ENCODE results near the gene ABCB9.
"Not testable (repeated sequence)": the region's sequence is repeated elsewhere in the genome, so short reads cannot be mapped to it uniquely, and the experiment has no call there.

Gene ABCB9

GRCh38 chr12:122895704-122896636 lies 70.3 kb downstream of the ABCB9 start, which contains the start of gene VPS37B:
Gene VPS37B, minus strand, starts transcription at chr12:122896124. Its CDS starts 62 bp downstream, at chr12:122896062.
- peak; percentile 69 to 83 for DNase-seq (ENCODE audit: low read depth in 1 of 2, low spot score in 1 of 2)

DNA sequence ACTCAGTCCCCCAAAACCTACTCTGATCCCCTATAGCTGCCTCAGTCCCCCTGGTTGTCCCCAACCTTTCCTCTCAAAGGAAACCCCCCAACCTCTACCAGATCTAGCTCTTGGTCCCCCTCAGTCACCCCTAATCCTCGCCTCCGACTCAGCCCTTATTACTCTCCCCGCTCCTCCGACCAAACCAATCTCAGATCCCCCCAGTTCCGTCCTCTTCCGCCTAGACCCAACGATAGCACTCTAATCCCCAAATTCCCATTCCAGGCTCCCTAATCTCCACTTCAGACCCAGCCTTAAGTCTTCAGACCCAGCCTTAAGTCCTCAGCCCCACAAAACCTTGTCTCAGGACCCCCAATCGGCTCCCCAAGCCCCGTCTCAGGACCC lies 71.0 kb downstream of the ABCB9 start:
- no peak for DNase-seq (ENCODE audit: low read depth in 1 of 2, low spot score in 1 of 2)

GRCh38 chr12:122894193-122895121 lies 71.8 kb downstream of the ABCB9 start:
- no peak for DNase-seq (ENCODE audit: low read depth in 1 of 2, low spot score in 1 of 2)

- DNase-seq (ENCODE audit: low read depth in 1 of 2, low spot score in 1 of 2), result no peak
Observed at GRCh38 chr12:122893208-122894153, 72.8 kb downstream of the ABCB9 start.

DNA sequence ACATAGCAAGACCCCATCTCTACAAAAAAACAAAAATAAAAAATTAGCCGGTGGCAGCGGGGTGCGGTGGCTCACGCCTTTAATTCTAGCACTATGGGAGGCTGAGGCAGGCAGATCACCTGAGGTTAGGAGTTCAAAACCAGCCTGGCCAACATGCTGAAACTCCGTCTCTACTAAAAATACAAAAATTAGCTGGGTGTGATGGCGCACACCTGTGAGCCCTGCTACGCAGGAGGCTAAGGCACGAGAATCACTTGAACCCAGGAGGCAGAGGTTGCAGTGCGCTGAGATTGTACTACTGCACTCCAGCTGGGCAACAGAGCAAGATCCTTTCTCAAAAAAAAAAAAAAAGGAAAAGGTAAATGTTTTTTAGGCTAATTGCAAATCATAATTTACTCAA lies 73.5 kb downstream of the ABCB9 start:
- not testable (repeated sequence) for DNase-seq (ENCODE audit: low read depth in 1 of 2, low spot score in 1 of 2)

DNA sequence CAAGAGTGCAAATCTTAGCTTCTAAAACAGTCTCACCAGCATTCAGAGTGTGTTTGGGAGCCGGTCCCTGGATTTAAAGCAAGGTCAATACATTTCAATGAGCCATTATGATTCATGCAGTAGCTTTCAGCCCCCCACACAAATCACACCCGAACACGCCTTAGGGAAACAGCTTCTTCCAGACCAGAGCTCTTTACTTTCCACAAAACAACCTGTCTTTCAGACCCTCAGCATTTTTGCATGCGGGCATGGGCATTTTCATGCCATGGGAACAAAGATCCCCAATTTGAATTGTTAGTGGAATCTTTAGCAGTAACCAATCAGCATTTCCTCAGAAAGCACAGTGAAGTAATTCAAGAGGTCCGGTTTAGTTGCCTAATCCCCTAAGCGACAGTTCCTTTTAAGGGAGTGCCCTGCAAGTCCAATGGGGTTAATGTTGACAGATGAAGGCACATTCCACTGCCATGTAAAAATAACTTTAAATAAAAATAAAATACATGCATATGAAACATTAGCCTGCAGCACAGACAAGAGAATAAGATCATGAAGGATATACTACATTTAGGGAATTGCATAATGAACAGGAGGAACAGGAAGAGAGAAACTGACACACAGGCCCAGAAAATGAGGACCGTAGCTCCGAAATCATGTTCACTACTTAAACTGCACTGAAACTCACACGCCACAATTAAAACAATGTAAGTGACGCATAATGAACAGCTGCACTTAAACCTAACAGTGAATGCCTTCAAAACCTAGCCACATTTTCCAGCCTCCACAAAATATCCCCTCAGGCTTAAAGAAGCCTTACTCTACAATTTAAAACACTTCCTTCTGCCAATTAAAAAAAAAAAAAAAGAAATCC lies 74.4 kb downstream of the ABCB9 start:
- DNase-seq (ENCODE audit: low read depth in 1 of 2, low spot score in 1 of 2), result no peak

DNA sequence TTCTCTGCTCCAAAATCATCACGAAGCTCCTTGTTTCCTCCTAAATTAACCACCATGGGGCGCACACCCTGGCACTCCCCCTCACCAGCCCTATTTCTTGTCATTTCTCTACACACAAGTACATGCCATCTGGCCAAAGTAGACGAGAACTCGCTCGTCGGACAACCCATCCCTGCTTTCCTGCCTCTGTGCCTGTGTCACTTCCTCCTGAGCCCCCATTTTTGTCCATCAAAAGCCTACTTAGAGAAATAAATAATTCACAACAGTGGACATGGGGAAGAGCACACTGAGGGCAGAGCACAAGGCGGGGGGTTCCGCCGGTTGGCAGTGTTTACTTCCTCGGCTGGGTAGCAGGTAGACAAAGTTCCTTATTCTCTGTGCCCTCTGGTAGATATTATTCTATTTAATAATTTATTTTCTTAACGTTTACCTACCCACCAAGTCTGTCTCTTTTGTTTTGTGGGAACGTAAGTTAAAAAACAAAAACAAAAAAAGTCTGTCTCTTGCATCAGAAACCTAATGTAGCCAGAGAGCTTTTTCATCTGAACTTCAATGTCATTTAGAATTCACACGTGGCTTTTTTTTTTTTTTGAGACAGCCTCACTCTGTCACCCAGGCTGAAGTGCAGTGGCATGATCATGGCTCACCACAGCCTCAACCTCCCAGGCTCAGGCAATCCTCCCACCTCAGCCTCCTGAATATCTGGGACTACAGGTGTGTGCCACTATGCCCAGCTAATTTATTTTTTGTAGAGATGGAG lies 76.3 kb downstream of the ABCB9 start:
- DNase-seq (ENCODE audit: low read depth in 1 of 2, low spot score in 1 of 2), result no peak

GRCh38 chr12:122888232-122888752 lies 78.0 kb downstream of the ABCB9 start:
- peak in 1 of 2 donors; percentile 27 for DNase-seq (ENCODE audit: low read depth in 1 of 2, low spot score in 1 of 2)

- no peak for DNase-seq (ENCODE audit: low read depth in 1 of 2, low spot score in 1 of 2)
Observed at GRCh38 chr12:122887819-122888212, 78.4 kb downstream of the ABCB9 start.

GRCh38 chr12:122886851-122887818 lies 79.1 kb downstream of the ABCB9 start:
- peak in 1 of 2 donors; percentile 26 for DNase-seq (ENCODE audit: low read depth in 1 of 2, low spot score in 1 of 2)

GRCh38 chr12:122886161-122886560 lies 80.1 kb downstream of the ABCB9 start:
- no peak for DNase-seq (ENCODE audit: low read depth in 1 of 2, low spot score in 1 of 2)

GRCh38 chr12:122884860-122885259 lies 81.4 kb downstream of the ABCB9 start:
- no peak for DNase-seq (ENCODE audit: low read depth in 1 of 2, low spot score in 1 of 2)

- no peak for DNase-seq (ENCODE audit: low read depth in 1 of 2, low spot score in 1 of 2)
Observed at GRCh38 chr12:122884091-122884826, 82.0 kb downstream of the ABCB9 start.

DNA sequence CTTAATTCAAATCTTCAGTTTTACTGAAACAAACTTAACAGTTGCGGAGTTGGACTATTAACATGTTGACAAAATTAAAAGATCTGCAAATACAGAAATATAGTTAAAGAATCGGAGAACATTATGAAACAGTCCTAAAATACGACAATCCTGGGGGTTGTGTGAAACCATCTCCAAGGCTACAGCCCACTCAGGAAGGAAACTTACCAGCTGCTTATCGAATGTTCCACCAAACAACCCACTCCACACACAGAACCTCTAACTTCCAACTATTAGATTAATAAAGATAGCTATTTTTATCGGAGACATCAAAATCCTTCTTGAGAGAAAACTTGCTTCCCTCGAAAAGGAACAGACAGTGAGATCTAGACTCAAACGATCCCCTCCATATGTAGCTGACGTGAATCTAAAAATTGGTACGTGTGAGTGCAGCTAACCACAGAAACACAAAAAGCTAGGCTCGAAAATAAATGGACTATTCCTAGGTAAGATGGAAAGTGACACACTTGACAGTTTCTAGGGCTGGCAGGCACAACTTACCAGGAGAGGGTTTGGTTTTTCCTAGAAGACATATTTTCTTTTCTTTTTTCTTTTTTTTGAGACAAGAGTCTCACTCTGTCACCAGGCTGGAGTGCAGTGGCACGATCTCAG lies 83.2 kb downstream of the ABCB9 start:
- DNase-seq (ENCODE audit: low read depth in 1 of 2, low spot score in 1 of 2), result no peak

- no peak for DNase-seq (ENCODE audit: low read depth in 1 of 2, low spot score in 1 of 2)
Observed at GRCh38 chr12:122880668-122881067, 85.6 kb downstream of the ABCB9 start.

GRCh38 chr12:122880155-122880667 lies 86.1 kb downstream of the ABCB9 start:
- no peak for DNase-seq (ENCODE audit: low read depth in 1 of 2, low spot score in 1 of 2)

Data from activated T-helper 1 cell treated with anti-CD3 and anti-CD28 coated beads, Interleukin-2, amount 50 U/mL, for 16 hours (primary cell).